ENCODE data around the gene ANTXRL. TPM values are rescaled to one million over a fixed set of nuclear protein-coding genes. Genes with fewer than 3 reads are reported as not detected.
A peak's percentile ranks its signal among the peaks of the same experiment; 100 is the strongest.
"Not testable (repeated sequence)": the region's sequence is repeated elsewhere in the genome, so short reads cannot be mapped to it uniquely, and the experiment has no call there.

The ANTXRL gene
- total RNA-seq, 2 experiments from 2014 or later = 0.95 TPM; not detected in 1

DNA sequence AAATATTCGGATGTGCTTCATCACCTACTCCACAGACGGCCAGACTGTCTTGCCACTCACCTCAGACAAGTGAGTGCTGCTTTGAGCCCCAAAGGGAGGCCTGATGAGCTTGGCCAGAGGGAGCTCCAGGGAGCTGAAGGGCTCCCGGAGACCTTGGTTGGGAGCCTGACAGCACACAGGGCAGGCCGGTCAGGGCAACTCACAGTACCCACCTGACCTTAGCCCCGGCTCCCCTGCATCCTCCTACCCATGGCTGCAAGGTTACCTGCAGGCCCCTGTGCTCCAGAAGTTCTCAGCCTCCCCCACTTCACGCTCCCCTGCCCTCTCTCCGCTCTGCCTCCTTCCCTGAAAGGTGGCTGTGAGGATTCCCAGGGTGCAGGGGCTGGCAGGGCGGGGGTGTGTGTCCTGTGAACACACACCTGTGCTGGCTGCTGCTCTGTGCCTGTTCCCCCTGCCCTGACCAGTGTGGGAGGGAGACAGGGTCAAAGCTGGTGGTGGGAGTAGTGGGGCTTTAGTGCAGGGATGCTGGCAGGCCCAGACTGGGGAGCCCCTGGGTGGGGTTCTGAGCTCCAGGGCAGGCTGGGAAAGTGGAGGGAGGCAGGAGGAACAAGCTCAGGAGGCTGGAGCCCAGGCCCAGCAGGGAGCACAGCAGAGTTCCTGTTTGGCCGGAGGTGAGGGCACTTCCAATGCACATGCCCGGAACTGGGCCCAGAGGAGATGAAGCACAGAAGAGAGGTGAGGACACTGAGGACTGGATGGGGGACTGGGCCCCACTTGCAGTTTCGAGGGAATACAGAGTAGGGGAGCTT lies 7.2 kb downstream of the ANTXRL start:
- CTCF ChIA-PET (ENCODE audit: unreplicated experiment) = no interaction called here

DNA sequence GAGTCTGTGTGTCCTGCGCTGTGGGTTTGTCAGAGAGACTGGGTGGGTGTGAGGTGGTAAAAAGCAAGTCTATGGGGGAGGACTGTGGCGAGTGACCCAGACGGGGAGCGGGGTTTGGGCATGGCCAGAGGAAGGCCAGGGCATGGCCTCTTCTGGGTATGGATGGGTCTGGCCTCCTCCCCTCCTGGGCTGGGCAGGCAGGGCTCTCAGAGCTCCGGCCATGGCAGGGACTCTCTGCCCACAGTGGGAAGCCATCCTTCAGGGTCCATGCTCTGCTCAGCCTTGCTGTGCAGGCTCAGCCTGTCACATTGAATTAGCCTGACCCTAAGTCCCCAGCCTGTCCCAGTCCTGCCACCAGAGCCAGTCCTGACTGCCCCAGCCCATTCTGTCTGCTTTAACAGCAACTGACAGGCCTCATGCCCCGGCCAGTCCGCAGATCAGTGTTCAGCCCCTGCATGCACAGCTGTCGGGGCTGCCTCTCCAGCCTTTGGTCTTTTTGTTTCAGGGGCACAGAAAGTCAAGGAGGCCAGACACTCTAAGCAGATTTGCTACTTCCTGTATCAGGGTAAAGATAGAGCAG lies 7.9 kb downstream of the ANTXRL start:
- Histone ChIP-seq H4K20me1 (ENCODE audit: insufficient read depth, low read length) (no peaks in the 10 kb centered on the region), H3K27ac (ENCODE audit: low read depth, low read length, poor library complexity, severe bottlenecking) (no peak overlapping the region), H3K79me2 (ENCODE audit: insufficient read depth, low read depth, low read length) (no peaks in the 10 kb centered on the region), H3K9me2 (ENCODE audit: insufficient read depth, low read length) (no peaks in the 10 kb centered on the region), H2AFZ (ENCODE audit: low read length) (no peak overlapping the region), H3K36me3 (ENCODE audit: insufficient read depth, low read length) (no peaks in the 10 kb centered on the region), H3K4me3 (ENCODE audit: low read depth, low read length, poor library complexity, severe bottlenecking) (no peak overlapping the region), H3K4me1 (ENCODE audit: insufficient read depth, low read length, poor library complexity, severe bottlenecking) (peaks cover 46% of the 10 kb centered on the region), H3K9me3 (ENCODE audit: low read length) (no peaks in the 10 kb centered on the region), H3K4me2 (ENCODE audit: low read length) (no peak overlapping the region)
- ChIA-PET POLR2A (interaction anchor here (0.8 kb wide), 1 partner anchor 26 kb away, joined by 3 read pairs; no protein-coding TSS in a partner anchor), CTCF (ENCODE audit: unreplicated experiment) (no interaction called here)
- no peak for DNase-seq (ENCODE audit: low spot score)
- no TSS peak for BruUV-seq (replicated peaks)
- intact Hi-C loops (cut with micrococcal nuclease; ENCODE audit: unreplicated experiment) = no loop called here
- TF ChIP-seq, protein P1, sequence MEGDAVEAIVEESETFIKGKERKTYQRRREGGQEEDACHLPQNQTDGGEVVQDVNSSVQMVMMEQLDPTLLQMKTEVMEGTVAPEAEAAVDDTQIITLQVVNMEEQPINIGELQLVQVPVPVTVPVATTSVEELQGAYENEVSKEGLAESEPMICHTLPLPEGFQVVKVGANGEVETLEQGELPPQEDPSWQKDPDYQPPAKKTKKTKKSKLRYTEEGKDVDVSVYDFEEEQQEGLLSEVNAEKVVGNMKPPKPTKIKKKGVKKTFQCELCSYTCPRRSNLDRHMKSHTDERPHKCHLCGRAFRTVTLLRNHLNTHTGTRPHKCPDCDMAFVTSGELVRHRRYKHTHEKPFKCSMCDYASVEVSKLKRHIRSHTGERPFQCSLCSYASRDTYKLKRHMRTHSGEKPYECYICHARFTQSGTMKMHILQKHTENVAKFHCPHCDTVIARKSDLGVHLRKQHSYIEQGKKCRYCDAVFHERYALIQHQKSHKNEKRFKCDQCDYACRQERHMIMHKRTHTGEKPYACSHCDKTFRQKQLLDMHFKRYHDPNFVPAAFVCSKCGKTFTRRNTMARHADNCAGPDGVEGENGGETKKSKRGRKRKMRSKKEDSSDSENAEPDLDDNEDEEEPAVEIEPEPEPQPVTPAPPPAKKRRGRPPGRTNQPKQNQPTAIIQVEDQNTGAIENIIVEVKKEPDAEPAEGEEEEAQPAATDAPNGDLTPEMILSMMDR (conservative IDR thresholded peaks at IDR 0.05; ENCODE audit: low read length) = no peak
- TF ChIP-seq EZH2phosphoT487 (IDR thresholded peaks at IDR 0.05; ENCODE audit: borderline replicate concordance, low read depth, low read length) = no peak

More for the DNA sequence above, 7.2 kb downstream of the ANTXRL start:
- Histone ChIP-seq H3K4me1 (ENCODE audit: insufficient read depth, low read length, poor library complexity, severe bottlenecking) (peaks cover 39% of the 10 kb centered on the region), H2AFZ (ENCODE audit: low read length) (no peak overlapping the region), H4K20me1 (ENCODE audit: insufficient read depth, low read length) (no peaks in the 10 kb centered on the region), H3K9me2 (ENCODE audit: insufficient read depth, low read length) (no peaks in the 10 kb centered on the region), H3K36me3 (ENCODE audit: insufficient read depth, low read length) (no peaks in the 10 kb centered on the region), H3K79me2 (ENCODE audit: insufficient read depth, low read depth, low read length) (no peaks in the 10 kb centered on the region), H3K4me3 (ENCODE audit: low read depth, low read length, poor library complexity, severe bottlenecking) (no peak overlapping the region), H3K4me2 (ENCODE audit: low read length) (no peak overlapping the region), H3K9me3 (ENCODE audit: low read length) (no peaks in the 10 kb centered on the region), H3K27ac (ENCODE audit: low read depth, low read length, poor library complexity, severe bottlenecking) (no peak overlapping the region)
- no peak for TF ChIP-seq EZH2phosphoT487 (IDR thresholded peaks at IDR 0.05; ENCODE audit: borderline replicate concordance, low read depth, low read length)
- TF ChIP-seq, protein P1 (conservative IDR thresholded peaks at IDR 0.05; ENCODE audit: low read length) = peak; percentile 45
- no TSS peak for BruUV-seq (replicated peaks)
- intact Hi-C loops (cut with micrococcal nuclease; ENCODE audit: unreplicated experiment) = no loop called here
- POLR2A ChIA-PET = interaction anchor here (0.6 to 0.8 kb wide), 2 partner anchors 9 to 25 kb away, joined by 3 read pairs; no protein-coding TSS in a partner anchor
- peak; percentile 16 for DNase-seq (ENCODE audit: low spot score)

DNA sequence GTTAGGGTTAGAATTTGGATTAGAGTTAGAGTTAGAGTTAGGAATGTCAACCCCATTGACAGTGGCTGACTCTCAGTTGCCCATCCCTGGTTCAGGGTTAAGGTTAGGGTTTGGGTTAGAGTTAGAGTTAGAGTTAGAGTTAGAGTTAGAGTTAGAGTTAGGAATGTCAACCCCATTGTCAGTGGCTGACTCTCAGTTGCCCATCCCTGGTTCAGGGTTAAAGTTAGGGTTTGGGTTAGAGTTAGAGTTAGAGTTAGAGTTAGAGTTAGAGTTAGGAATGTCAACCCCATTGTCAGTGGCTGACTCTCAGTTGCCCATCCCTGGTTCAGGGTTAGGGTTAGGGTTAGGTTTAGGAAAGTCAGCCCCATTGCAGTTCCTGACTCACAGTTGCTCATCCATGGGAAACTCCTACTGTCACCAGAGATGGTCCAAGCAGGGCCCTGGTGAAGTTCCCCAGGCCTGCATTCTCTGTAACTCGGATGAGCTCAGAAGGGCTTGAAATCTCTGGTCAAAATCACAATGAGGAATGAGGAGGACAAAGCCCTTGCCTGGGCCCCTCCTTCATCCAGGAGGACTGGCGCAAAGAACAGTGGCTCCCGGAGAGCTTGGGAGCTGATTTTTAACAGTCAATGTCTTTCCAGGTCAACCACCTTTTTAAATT lies 8.7 kb downstream of the ANTXRL start:
- H3K4me3 ChIP-seq (ENCODE audit: low read depth, low read length, poor library complexity, severe bottlenecking); H3K9me2 ChIP-seq (ENCODE audit: insufficient read depth, low read length); CTCF ChIA-PET (ENCODE audit: unreplicated experiment); BruUV-seq (replicated peaks); H3K27ac ChIP-seq (ENCODE audit: low read depth, low read length, poor library complexity, severe bottlenecking); H3K36me3 ChIP-seq (ENCODE audit: insufficient read depth, low read length); H3K79me2 ChIP-seq (ENCODE audit: insufficient read depth, low read depth, low read length); intact Hi-C loops (cut with micrococcal nuclease; ENCODE audit: unreplicated experiment); H4K20me1 ChIP-seq (ENCODE audit: insufficient read depth, low read length); H3K9me3 ChIP-seq (ENCODE audit: low read length); DNase-seq (ENCODE audit: low spot score): not testable (repeated sequence)
- peak overlapping the region; percentile 51 for H2AFZ ChIP-seq (ENCODE audit: low read length)
- POLR2A ChIA-PET = interaction anchor here (2.8 kb wide), 1 partner anchor 26 kb away, joined by 13 read pairs; no protein-coding TSS in a partner anchor
- H3K4me1 ChIP-seq (ENCODE audit: insufficient read depth, low read length, poor library complexity, severe bottlenecking) = peaks cover 54% of the 10 kb centered on the region
- H3K4me2 ChIP-seq (ENCODE audit: low read length) = peak overlapping the region; percentile 17; the same call in 1 of the 2 replicates
